COLO668 (cell line): Measurements from ENCODE around the gene OR5AS1.
"Not testable (repeated sequence)": the region's sequence is repeated elsewhere in the genome, so short reads cannot be mapped to it uniquely, and the experiment has no call there.

Experiments
- DNase-seq: peaks from one replicate; lab custom pipeline; 2025; ENCODE audit not compliant: unreplicated experiment; lab: John Stamatoyannopoulos, UW

OR5AS1 gene

GRCh38 chr11:56027354-56027753 is at the start of gene OR5AS1:
Gene OR5AS1, plus strand, starts transcription at chr11:56027654. Its CDS starts 2,765 bp downstream, at chr11:56030419.
- DNase-seq: no peak

- no peak for DNase-seq
Measured at GRCh38 chr11:55994525-55994924, 32.9 kb upstream of the OR5AS1 start, which contains the start of gene OR5F1. Gene OR5F1, minus strand, starts transcription at chr11:55994625. Its CDS starts 0 bp downstream, at chr11:55994625.

- DNase-seq: no peak
Measured at GRCh38 chr11:56010716-56011115, 16.7 kb upstream of the OR5AS1 start.

GRCh38 chr11:56013805-56014204 is 13.6 kb upstream of the OR5AS1 start:
- DNase-seq: no peak

- no peak for DNase-seq
Measured at GRCh38 chr11:56045538-56045937, 18.1 kb downstream of the OR5AS1 start.

GRCh38 chr11:56048480-56048879 is 21.0 kb downstream of the OR5AS1 start:
- no peak for DNase-seq

- no peak for DNase-seq
Measured at GRCh38 chr11:56049487-56049886, 22.0 kb downstream of the OR5AS1 start.

GRCh38 chr11:56056366-56056765 is 28.9 kb downstream of the OR5AS1 start:
- DNase-seq: not testable (repeated sequence)

- not testable (repeated sequence) for DNase-seq
Measured at GRCh38 chr11:56057661-56058237, 30.3 kb downstream of the OR5AS1 start.

- not testable (repeated sequence) for DNase-seq
Measured at GRCh38 chr11:56058260-56058780, 30.9 kb downstream of the OR5AS1 start.

- DNase-seq: no peak
Measured at GRCh38 chr11:56066980-56067379, 39.5 kb downstream of the OR5AS1 start.
